BE2C (cell line): ENCODE data around the gene CEACAM1.

Experiments
- DNase-seq: peaks from one replicate; pipeline ENCODE4 v3.0.0-alpha.2; 2020
- H3K27me3 ChIP-seq: fragments of 250-450 bp; sonication (Bioruptor Pico); 2 replicates; pipeline ENCODE4 v1.5.1; 2020; ENCODE audit warnings: mild to moderate bottlenecking
- H3K36me3 ChIP-seq: fragments of 250-450 bp; sonication (Bioruptor Pico); 2 replicates; pipeline ENCODE4 v1.5.1; 2020; ENCODE audit warnings: mild to moderate bottlenecking
- H3K4me1 ChIP-seq: fragments of 250-450 bp; sonication (Bioruptor Pico); 2 replicates; pipeline ENCODE4 v1.5.1; 2020
- H3K4me3 ChIP-seq: 2 replicates; pipeline ENCODE4 v1.5.1; 2011; ENCODE audit warnings: low read depth, low read length
- H3K9me3 ChIP-seq: fragments of 250-450 bp; sonication (Bioruptor Pico); 2 replicates; pipeline ENCODE4 v1.5.1; 2020
- TF ChIP-seq, protein P1 (sequence below): IDR thresholded peaks from 2 replicates; pipeline ENCODE4 v1.5.1; 2012; ENCODE audit warnings: mild to moderate bottlenecking, low read depth, low read length

Gene CEACAM1

DNA sequence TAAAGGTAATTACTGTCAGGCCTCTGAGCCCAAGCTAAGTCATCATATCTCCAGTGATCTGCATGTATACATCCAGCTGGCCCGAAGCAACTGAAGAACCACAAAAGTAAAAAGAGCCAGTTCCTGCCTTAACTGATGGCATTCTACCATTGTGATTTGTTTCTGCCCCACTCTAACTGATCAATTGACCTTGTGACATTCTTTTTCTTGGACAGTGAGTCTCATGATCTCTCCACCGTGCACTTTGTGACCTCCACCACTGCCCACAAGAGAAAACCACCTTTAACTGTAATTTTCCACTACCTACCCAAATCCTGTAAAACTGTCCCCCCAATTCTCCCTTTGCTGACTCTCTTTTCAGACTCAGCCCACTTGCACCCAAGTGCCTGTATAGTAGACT, 68.4 kb downstream of the CEACAM1 start:
- Histone ChIP-seq H3K4me3 (no peak overlapping the region), H3K9me3 (no peaks in the 10 kb centered on the region), H3K36me3 (no peaks in the 10 kb centered on the region), H3K4me1 (no peaks in the 10 kb centered on the region), H3K27me3 (peaks cover 15% of the 10 kb centered on the region)
- TF ChIP-seq, protein P1, sequence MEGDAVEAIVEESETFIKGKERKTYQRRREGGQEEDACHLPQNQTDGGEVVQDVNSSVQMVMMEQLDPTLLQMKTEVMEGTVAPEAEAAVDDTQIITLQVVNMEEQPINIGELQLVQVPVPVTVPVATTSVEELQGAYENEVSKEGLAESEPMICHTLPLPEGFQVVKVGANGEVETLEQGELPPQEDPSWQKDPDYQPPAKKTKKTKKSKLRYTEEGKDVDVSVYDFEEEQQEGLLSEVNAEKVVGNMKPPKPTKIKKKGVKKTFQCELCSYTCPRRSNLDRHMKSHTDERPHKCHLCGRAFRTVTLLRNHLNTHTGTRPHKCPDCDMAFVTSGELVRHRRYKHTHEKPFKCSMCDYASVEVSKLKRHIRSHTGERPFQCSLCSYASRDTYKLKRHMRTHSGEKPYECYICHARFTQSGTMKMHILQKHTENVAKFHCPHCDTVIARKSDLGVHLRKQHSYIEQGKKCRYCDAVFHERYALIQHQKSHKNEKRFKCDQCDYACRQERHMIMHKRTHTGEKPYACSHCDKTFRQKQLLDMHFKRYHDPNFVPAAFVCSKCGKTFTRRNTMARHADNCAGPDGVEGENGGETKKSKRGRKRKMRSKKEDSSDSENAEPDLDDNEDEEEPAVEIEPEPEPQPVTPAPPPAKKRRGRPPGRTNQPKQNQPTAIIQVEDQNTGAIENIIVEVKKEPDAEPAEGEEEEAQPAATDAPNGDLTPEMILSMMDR: no peak
- no peak for DNase-seq
